AG09319 (cell line): ENCODE results near the gene SRPK3.

Source experiments
- DNase-seq: peaks from one replicate; pipeline ENCODE4 v3.0.0-alpha.2; 2010; ENCODE audit warnings: low read depth; ENCODE audit errors: extremely low read depth
- TF ChIP-seq, protein P1 (sequence below): IDR thresholded peaks from 2 replicates; pipeline ENCODE4 v1.5.1; 2011; ENCODE audit warnings: low read depth, mild to moderate bottlenecking, inconsistent platforms, low read length, moderate library complexity

SRPK3 gene

DNA sequence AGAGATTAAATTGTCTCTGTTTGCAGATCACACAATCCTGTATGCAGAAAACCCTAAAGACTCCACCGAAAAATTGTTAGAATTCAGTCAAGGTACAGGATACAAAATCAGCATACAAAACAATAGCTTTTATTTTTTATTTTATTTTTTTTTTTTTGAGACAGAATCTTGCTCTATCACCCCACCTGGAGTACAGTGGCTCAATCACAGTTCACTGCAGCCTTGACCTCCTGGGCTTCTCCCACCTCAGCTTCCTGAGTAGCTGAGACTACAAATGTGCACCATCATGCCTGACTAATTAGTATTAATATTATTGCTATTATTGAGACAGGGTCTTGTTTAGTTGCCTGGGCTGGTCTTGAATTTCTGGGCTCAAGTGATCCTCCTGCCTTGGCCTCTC lies 25.7 kb upstream of the SRPK3 start:
- no peak for DNase-seq

DNA sequence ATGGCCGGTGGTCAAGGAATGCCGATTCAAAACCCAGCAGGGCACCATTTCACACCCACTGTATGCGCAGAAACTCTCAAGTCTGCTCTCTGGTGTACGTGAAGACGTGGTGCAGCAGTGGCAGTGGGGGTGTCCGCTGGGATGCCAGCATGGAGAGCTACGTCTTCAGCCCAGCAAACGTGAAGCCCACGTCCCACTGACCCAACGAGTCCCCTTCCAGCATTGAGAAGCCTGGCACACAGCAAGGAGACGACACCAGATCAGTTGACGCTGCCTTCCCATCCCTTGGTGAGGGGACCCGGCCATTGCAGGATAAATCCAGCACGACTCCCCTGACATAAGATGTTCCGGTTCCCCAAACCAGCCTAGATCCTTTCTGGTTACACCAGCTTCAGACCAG lies 19.0 kb upstream of the SRPK3 start:
- TF ChIP-seq, protein P1, sequence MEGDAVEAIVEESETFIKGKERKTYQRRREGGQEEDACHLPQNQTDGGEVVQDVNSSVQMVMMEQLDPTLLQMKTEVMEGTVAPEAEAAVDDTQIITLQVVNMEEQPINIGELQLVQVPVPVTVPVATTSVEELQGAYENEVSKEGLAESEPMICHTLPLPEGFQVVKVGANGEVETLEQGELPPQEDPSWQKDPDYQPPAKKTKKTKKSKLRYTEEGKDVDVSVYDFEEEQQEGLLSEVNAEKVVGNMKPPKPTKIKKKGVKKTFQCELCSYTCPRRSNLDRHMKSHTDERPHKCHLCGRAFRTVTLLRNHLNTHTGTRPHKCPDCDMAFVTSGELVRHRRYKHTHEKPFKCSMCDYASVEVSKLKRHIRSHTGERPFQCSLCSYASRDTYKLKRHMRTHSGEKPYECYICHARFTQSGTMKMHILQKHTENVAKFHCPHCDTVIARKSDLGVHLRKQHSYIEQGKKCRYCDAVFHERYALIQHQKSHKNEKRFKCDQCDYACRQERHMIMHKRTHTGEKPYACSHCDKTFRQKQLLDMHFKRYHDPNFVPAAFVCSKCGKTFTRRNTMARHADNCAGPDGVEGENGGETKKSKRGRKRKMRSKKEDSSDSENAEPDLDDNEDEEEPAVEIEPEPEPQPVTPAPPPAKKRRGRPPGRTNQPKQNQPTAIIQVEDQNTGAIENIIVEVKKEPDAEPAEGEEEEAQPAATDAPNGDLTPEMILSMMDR, result no peak
- DNase-seq, result no peak

More for the DNA sequence above, 25.7 kb upstream of the SRPK3 start:
- TF ChIP-seq, protein P1, result no peak

DNA sequence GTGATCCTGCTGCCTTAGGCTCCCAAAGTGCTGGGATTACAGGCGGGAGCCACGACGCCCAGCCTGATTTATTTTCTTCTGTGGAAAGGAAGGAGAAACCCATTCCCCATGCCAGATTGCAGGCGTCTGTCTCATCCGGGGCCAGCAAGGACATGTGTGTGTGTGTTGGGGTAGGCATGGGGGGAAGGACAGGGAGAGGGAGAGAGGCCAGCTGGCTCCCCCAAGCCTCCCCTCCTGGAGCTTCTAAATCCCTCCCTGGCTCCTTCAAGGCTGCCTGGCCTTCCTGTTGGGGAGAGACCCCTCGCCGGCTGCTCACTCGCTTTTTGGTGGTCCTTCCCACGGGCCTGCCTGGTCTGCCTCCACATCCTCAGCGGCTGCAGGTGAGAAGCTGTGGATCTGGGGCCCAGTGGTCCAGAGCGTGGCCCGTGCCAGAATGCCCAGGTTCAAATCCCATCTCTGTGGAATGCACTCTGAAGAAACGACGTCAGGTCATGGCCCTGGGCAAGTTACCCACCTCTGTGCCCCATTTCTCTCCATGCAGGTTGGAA lies 18.1 kb upstream of the SRPK3 start:
- TF ChIP-seq, protein P1, result no peak
- no peak for DNase-seq

DNA sequence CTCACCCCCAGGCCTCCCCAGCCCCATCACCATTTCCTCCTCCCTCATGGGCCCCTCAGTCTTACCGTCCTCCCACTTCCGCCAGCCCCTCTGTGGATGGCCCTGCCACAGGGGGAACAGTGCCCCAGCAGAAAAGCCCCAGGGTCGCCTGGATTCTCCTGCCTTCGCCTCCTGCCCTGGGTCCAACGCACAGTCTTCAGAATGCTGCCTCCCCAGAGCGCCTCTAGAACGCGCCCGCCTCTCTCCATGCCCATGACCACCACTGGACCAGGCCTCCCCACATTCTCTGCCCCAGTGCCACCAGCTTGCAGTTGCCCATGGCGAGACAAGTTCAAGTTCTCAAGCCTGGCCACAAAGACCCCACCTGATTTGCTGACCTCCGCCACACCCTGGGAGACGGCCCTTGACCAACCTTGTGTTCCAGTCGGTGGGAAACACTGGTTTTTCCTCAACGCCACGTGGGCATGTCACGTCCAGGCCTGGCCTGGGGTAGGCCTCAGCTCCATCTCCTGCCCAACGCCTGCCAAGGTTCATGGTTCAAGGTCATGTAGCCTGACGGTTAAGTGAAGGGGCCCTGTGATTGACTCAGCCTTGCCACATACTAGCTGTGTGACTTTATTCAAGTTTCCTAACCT lies 17.4 kb upstream of the SRPK3 start:
- TF ChIP-seq, protein P1, result no peak
- no peak for DNase-seq

DNA sequence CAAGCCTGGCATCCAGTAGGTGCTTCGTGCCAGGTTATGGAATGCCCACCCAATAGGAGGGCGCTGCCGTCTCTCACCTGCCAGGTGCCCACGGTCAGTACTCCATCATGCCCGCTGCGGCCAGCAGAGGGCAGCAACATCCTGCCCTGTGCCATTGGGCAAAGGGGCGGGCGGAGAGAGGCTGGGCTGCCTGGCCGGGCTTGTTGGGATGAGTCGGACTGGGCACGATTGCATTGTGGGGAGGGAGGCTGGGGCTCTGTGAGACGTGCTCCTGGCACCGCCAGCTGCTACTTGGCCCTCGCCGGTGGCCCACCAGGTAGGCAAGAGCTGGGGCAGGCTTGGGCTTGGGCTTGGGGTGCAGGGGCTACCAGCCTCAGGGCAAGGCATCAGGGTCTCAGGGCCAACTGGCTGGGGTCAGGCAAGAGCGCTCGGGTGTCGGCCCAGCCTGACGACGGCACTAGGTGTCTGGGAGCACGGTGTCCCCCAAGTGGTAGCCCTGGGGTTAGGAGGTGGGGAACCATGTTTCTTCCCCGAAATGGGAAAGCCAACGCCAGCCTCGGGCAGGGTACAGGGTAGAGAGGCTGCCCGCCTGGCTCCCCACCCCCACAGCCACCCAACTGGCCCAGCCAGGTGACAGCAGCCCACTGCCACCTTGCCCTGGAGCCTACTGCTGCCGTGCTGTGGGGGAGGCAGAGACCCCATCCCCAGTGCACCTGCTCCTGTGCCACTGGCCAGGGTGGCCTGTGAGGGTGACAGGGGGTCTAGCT lies 16.7 kb upstream of the SRPK3 start, which contains the start of gene PLXNB3:
PLXNB3 (plus strand) TSS at position 261 of the 767 bp plus-strand sequence. CDS start 1,287 bp downstream, outside the sequence.
- TF ChIP-seq, protein P1, result peak; percentile 79
- peak; percentile 30 for DNase-seq

DNA sequence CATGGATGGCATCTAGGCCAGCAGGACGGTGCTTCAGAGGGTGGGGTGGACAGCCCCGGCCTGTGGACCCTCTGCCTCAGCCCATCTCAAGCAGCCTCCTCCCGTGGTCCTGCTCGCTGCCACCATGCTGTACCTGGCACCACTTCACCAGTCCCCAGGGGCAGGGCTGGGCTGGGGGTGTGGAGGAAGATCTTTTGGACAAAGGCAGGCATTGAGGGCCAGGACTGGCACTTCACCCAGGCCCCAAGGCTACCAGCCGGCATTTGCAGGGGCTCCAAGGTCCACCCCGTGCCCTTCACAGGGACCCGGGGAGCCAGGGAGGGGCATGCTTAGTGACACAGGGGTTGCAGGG lies 16.1 kb upstream of the SRPK3 start:
- TF ChIP-seq, protein P1, result no peak
- no peak for DNase-seq
